PFSK-1 (cell line): ENCODE measurements around the gene ZPR1.

Experiments used
- FOXP2 ChIP-seq: optimal IDR thresholded peaks from 2 replicates; pipeline ENCODE3; 2011; ENCODE audit warnings: borderline replicate concordance, control low read depth, inconsistent platforms; ENCODE audit not compliant: insufficient read depth; ENCODE audit errors: extremely low read length, extremely low read depth
- POLR2AphosphoS5 ChIP-seq: IDR thresholded peaks from 2 replicates; pipeline ENCODE4 v1.6.1; 2012; ENCODE audit warnings: low read depth, mild to moderate bottlenecking, control low read depth, low read length, moderate library complexity
- REST ChIP-seq, 2 experiments: IDR thresholded peaks; 2 replicates each; pipeline versions ENCODE4 v1.6.1 to v1.8.0; 2011 to 2012; ENCODE audit warnings: low read depth in 2 of 2, low read length in 2 of 2, control low read depth in 1 of 2, inconsistent platforms in 1 of 2, mild to moderate bottlenecking in 1 of 2, moderate library complexity in 1 of 2; ENCODE audit not compliant: insufficient read depth in 1 of 2
- SIN3A ChIP-seq: IDR thresholded peaks from 2 replicates; pipeline ENCODE4 v1.6.1; 2012; ENCODE audit warnings: mild to moderate bottlenecking, low read length, moderate library complexity, borderline replicate concordance; ENCODE audit not compliant: insufficient read depth
- TAF1 ChIP-seq: IDR thresholded peaks from 2 replicates; pipeline ENCODE4 v1.6.1; 2012; ENCODE audit warnings: low read length, control low read depth, borderline replicate concordance; ENCODE audit not compliant: insufficient read depth

The ZPR1 gene

GRCh38 chr11:116771935-116772334, 15.9 kb downstream of the ZPR1 start:
- TF ChIP-seq SIN3A (no peak), REST (IDR thresholded peaks at IDR 0.05; ENCODE audit: insufficient read depth in 1 of 2, low read depth in 2 of 2, low read length in 2 of 2) (no peak), TAF1 (no peak), FOXP2 (no peak), POLR2AphosphoS5 (no peak)

GRCh38 chr11:116762132-116762531, 25.7 kb downstream of the ZPR1 start:
- no peak for TF ChIP-seq REST (IDR thresholded peaks at IDR 0.05; ENCODE audit: insufficient read depth in 1 of 2, low read depth in 2 of 2, low read length in 2 of 2)
- TF ChIP-seq SIN3A: no peak
- no peak for TF ChIP-seq POLR2AphosphoS5
- TF ChIP-seq TAF1: no peak
- no peak for TF ChIP-seq FOXP2

GRCh38 chr11:116750070-116750718, 37.6 kb downstream of the ZPR1 start:
- no peak for TF ChIP-seq POLR2AphosphoS5
- TF ChIP-seq REST (IDR thresholded peaks at IDR 0.05; ENCODE audit: insufficient read depth in 1 of 2, low read depth in 2 of 2, low read length in 2 of 2): no peak

GRCh38 chr11:116742104-116742503, 45.7 kb downstream of the ZPR1 start:
- no peak for TF ChIP-seq TAF1
- TF ChIP-seq POLR2AphosphoS5: no peak
- TF ChIP-seq REST (IDR thresholded peaks at IDR 0.05; ENCODE audit: insufficient read depth in 1 of 2, low read depth in 2 of 2, low read length in 2 of 2): no peak
- TF ChIP-seq FOXP2: no peak
- no peak for TF ChIP-seq SIN3A

- no peak for TF ChIP-seq SIN3A
These were observed 47.1 kb downstream of the ZPR1 start for GRCh38 chr11:116740741-116741140.
